ENCODE measurements around the gene HSPA9.
"Not testable (repeated sequence)": the region's sequence is repeated elsewhere in the genome, so short reads cannot be mapped to it uniquely, and the experiment has no call there.

HSPA9 gene

DNA sequence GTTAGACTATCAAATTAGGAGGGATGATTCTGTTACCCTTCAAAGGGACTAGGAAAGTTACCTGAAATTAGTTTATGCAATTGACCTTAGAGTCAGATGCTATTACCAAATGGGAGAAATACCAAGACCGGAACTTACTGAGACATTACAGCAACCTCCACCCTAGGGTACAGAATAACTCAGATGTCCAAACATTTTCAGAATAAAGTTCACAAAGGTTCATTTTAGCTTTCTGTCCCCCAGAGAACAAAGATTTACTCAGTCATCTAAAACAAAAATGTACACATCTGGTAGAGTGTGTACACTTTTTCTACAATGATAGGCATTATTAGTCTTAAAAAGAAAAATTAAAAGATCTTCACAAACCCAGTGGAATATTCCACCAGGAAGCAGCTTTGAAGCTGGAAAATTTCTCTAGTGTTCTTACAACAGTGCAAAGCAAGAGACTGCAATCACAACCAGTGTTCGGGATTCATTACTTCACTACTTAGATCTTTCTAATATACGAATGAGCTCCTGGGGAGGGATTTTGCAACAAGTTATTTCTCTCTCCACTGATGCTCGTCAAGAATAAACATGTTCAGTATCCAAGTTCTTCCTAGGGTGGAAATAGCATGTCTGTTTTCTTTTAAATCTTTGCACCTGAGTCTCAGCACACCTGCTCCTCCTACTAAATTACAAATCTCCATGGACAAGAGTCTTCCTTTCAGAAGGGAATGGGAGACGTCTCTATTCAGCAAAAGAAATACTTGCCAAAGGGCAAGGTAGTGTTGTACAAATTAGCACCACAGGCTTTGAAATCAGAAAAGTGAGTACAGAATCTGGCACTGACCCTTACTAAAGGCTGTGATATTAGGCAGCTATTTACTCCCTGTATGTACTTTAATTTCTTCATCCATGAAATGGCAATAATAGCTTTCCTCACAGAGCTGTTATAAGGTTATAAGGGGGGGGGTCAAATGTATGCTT is 40.9 kb downstream of the HSPA9 start:
- H3K27ac Mint-ChIP-seq = no peak overlapping the region
- no peak overlapping the region for H3K4me3 Mint-ChIP-seq
- no peak for DNase-seq
- H3K27me3 Mint-ChIP-seq = no peaks in the 10 kb centered on the region
- ATAC-seq = no peak
- peaks cover 68% of the 10 kb centered on the region for H3K4me1 Mint-ChIP-seq
- no peaks in the 10 kb centered on the region for H3K9me3 Mint-ChIP-seq

DNA sequence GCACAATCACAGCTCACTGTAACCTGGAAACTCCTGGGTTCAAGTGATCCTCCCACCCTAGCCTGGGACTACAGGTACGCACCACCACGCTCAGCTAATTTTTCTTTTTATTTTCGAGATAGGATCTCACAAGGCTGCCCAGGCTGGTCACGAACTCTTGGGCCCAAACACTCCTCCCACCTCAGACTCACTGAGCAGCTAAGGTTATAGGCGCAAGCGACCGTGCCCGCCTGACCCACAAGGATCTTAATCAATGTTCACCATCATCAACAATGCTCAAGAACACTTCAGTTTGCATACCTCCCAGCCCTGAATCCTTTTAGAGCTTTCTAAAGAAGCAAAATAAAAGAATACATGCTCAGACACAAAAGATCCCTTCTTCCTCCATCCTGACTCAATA is 45.4 kb downstream of the HSPA9 start:
- Mint-ChIP-seq H3K9me3 (no peaks in the 10 kb centered on the region), H3K4me3 (no peak overlapping the region), H3K4me1 (peaks cover 58% of the 10 kb centered on the region), H3K27me3 (no peaks in the 10 kb centered on the region), H3K27ac (peak overlapping the region in 1 of 2 donors; percentile 37)
- ATAC-seq (no peak), DNase-seq (no peak)

DNA sequence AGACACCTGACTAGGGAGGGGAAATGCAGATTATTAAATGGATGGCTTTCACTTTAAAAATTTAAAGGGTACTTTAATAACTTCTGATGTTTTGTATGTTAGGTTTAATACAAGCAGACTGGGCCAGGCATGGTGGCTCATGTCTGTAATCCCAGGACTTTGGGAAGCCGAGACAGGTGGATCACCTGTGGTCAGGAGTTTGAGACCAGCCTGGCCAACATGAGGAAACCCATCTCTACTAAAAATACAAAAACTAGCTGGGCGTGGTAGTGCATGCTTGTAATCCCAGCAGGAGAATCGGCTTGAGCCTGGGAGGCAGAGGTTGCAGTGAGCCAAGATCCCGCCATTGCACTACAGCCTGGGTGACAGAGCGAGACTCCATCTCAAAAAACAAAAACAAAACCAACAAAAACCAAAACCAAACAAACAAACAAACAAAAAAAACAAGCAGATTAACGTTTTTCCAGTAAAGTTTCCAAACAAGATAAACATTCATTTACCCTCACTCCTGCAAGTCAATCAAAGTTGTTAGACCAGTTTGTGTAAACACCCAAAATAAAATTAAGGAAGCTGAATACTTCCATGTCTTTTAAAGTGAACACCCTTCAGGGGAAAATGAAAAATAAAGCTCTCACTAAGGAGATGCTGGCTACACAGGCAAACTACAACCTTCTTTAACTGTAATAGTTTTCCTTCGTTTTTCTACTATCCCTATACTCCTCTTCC is 46.3 kb downstream of the HSPA9 start:
- Mint-ChIP-seq H3K9me3 (no peaks in the 10 kb centered on the region), H3K27ac (peak overlapping the region in 1 of 2 donors; percentile 66), H3K4me3 (no peak overlapping the region), H3K4me1 (peaks cover 58% of the 10 kb centered on the region), H3K27me3 (no peaks in the 10 kb centered on the region)
- DNase-seq = no peak
- no peak for ATAC-seq

DNA sequence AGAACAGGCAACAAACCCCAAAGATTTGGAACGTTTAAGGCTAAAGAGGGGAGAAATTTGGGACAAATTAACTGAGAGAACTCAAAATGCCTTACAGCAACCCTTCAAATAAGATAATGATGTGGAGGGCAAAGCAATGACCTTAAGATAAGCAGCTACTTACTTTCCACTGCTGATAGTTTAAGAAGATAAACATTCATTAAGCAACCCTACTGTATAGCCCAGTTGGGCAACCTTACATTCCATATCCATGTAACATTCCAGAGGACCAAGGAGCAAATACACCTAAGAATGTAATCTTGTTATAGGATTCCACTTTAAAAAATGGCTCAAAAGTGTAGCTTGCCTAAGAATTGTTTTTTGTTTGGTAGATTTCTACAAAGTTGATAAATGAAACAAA is 47.0 kb downstream of the HSPA9 start:
- peaks cover 51% of the 10 kb centered on the region for H3K4me1 Mint-ChIP-seq
- peak overlapping the region in 1 of 2 donors; percentile 81 for H3K27ac Mint-ChIP-seq
- DNase-seq = no peak

DNA sequence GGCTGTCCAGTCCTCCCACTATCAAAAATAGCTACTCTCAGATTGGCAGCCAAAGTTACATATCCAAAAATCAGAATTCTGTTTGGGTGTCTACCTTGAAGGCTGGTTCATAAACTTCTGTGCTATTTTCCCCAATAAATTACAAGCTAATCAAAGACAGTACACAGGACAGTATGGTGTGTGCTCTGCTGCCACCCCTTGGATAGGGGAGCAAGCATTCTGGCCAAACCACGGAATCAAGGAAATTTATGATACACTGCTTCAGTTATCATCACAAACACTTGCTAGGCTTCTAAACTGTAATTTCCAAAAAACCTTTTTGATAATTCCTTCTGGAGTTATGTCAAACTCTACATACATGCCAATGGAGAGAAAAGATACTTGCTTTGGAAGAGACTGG is 48.0 kb downstream of the HSPA9 start:
- Mint-ChIP-seq H3K4me1 (peaks cover 52% of the 10 kb centered on the region), H3K27ac (peak overlapping the region; percentile 56 to 72), H3K9me3 (no peaks in the 10 kb centered on the region), H3K4me3 (no peak overlapping the region), H3K27me3 (no peaks in the 10 kb centered on the region)
- no peak for ATAC-seq
- DNase-seq = no peak

More for the DNA sequence above, 47.0 kb downstream of the HSPA9 start:
- Mint-ChIP-seq H3K4me3 (no peak overlapping the region), H3K27me3 (no peaks in the 10 kb centered on the region), H3K9me3 (no peaks in the 10 kb centered on the region)
- ATAC-seq = no peak

GRCh38 chr5:138523406-138523805 is 51.8 kb downstream of the HSPA9 start:
- DNase-seq (no peak), ATAC-seq (no peak)
- peaks cover 37% of the 10 kb centered on the region for H3K4me1 Mint-ChIP-seq
- no peaks in the 10 kb centered on the region for H3K27me3 Mint-ChIP-seq
- no peak overlapping the region for H3K27ac Mint-ChIP-seq
- no peak overlapping the region for H3K4me3 Mint-ChIP-seq
- H3K9me3 Mint-ChIP-seq = no peaks in the 10 kb centered on the region

GRCh38 chr5:138520971-138521370 is 54.2 kb downstream of the HSPA9 start:
- DNase-seq = no peak
- no peak overlapping the region for H3K4me3 Mint-ChIP-seq
- peaks cover 25% of the 10 kb centered on the region for H3K4me1 Mint-ChIP-seq
- ATAC-seq = no peak
- H3K27me3 Mint-ChIP-seq = no peaks in the 10 kb centered on the region
- H3K9me3 Mint-ChIP-seq = no peaks in the 10 kb centered on the region
- H3K27ac Mint-ChIP-seq = peak overlapping the region in 1 of 2 donors; percentile 34

DNA sequence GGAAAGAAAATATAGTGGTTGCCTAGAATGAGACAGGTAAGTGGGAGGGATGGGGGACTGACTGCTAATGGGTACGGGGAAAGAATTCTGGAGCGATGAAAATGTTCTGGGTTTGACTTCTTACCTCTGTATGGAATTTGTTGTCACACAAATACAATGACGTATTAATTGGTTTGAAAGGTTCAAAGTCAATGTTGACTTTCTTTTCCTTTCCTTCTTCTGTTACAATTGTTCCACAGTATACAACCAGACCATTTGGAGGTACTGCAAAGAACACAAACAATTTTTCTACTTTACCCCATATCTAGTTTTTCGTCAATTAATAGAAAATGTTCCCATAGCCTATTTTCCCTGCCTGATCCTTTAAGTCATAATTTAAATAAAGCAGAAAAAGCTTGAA is 57.8 kb downstream of the HSPA9 start:
- peaks cover 17% of the 10 kb centered on the region for H3K4me1 Mint-ChIP-seq
- no peaks in the 10 kb centered on the region for H3K27me3 Mint-ChIP-seq
- H3K4me3 Mint-ChIP-seq = no peak overlapping the region
- peak overlapping the region in 1 of 2 donors; percentile 34 for H3K27ac Mint-ChIP-seq
- no peak for DNase-seq
- no peak for ATAC-seq
- no peaks in the 10 kb centered on the region for H3K9me3 Mint-ChIP-seq

- ATAC-seq (no peak), DNase-seq (no peak)
- Mint-ChIP-seq H3K27ac (peak overlapping the region; percentile 27 to 61), H3K4me3 (no peak overlapping the region), H3K9me3 (no peaks in the 10 kb centered on the region), H3K27me3 (no peaks in the 10 kb centered on the region), H3K4me1 (peaks cover 13% of the 10 kb centered on the region)
Measured at GRCh38 chr5:138515556-138516245, 59.5 kb downstream of the HSPA9 start.

DNA sequence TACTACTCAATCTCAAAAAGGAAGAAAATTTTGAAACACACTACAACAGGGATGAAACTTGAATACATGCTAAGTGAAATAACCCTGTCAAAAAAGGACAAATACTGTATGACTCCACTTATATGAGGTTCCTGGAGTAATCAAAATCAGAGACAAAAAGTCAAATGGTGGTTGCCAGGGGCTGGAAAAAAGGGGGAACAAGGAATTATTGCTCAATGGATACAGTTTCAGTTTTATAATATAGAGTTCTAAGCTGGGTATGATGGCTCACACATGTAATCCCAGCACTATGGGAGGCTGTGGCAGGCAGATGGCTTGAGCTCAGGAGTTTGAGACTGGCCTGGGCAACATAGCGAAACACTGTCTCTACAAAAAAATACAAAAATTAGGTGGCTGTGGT is 61.2 kb downstream of the HSPA9 start:
- H3K4me3 Mint-ChIP-seq = no peak overlapping the region
- DNase-seq (no peak), ATAC-seq (no peak)
- H3K9me3 Mint-ChIP-seq = no peaks in the 10 kb centered on the region
- H3K27ac Mint-ChIP-seq = no peak overlapping the region
- H3K4me1 Mint-ChIP-seq = peaks cover 5% of the 10 kb centered on the region
- no peaks in the 10 kb centered on the region for H3K27me3 Mint-ChIP-seq

GRCh38 chr5:138508958-138509357 is 66.2 kb downstream of the HSPA9 start:
- DNase-seq (no peak), ATAC-seq (no peak)
- Mint-ChIP-seq H3K4me3 (no peak overlapping the region), H3K27ac (peak overlapping the region in 1 of 2 donors; percentile 85), H3K27me3 (no peaks in the 10 kb centered on the region), H3K4me1 (no peaks in the 10 kb centered on the region), H3K9me3 (no peaks in the 10 kb centered on the region)

GRCh38 chr5:138507485-138507884 is 67.7 kb downstream of the HSPA9 start:
- not testable (repeated sequence) for DNase-seq, H3K27me3 Mint-ChIP-seq, H3K4me1 Mint-ChIP-seq, H3K9me3 Mint-ChIP-seq, H3K4me3 Mint-ChIP-seq, H3K27ac Mint-ChIP-seq, ATAC-seq

DNA sequence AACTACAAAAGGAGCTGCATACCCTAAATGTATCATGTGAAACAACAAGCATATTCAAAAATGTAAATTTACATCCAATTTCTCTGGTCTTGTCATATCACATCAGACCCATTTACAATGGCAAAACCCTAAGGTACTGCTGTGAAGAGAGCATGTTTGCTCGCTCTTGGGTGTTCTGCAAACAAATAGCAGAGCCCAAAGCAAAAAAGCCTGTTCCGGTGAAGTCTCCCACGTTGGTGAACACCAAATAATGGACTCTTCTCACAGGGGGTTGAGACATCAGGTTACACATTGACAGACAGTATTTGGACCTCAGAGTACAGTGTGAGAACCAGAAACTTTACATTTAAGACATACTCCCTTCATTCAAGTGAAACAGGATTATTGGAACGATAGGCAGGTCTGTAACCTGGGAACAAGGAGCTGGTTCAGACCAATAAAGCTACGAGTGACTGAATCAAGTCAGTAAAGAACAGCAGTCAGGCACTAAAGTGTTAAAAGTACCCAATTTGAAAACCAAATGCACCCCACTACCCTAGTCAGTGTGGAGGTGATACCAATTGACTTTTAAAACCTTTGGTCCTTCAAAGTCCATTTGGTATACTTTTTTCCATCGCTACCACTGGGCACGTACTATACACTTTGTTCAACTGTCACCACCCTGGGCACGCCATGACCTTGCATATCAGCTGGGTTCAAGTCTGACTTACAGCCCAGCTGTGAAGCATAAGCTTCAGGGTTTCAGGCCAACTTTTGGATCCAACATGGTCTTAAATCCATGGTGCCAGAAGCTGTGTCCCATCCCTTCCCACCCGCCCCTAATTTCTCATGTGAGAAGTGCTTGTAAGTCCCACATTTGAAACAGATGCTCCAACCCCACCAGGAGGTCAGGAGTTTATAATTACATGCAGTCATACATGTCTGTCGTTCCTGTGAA is 68.6 kb downstream of the HSPA9 start:
- ATAC-seq (no peak), DNase-seq (no peak)
- Mint-ChIP-seq H3K4me1 (no peaks in the 10 kb centered on the region), H3K9me3 (no peaks in the 10 kb centered on the region), H3K27ac (no peak overlapping the region), H3K27me3 (no peaks in the 10 kb centered on the region), H3K4me3 (no peak overlapping the region)

- Mint-ChIP-seq H3K27me3 (no peaks in the 10 kb centered on the region), H3K4me1 (no peaks in the 10 kb centered on the region), H3K4me3 (no peak overlapping the region), H3K9me3 (no peaks in the 10 kb centered on the region), H3K27ac (no peak overlapping the region)
- ATAC-seq = no peak
- DNase-seq = no peak
Measured at GRCh38 chr5:138504799-138505198, 70.4 kb downstream of the HSPA9 start.
